Stimulated activated CD8-positive, alpha-beta memory T cell treated with anti-CD3 and anti-CD28 coated beads, Interleukin-12 subunit alpha, Interleukin-12 subunit beta, amount 100 ng/mL, for 24 hours (primary cell): ENCODE data around the gene TPP1.
A peak's percentile ranks its signal among the peaks of the same experiment; 100 is the strongest.

Source experiments
- DNase-seq: peaks from one replicate; pipeline ENCODE4 v3.0.0-alpha.2; 2020; ENCODE audit errors: extremely low read depth

TPP1 gene

GRCh38 chr11:6619004-6619745 lies at the start of gene TPP1:
Gene TPP1 (minus strand): TSS chr11:6619422. CDS start chr11:6619400, 22 bp downstream.
- peak; percentile 68 for DNase-seq

- DNase-seq: no peak
These were observed 48.6 kb upstream of the TPP1 start for GRCh38 chr11:6667733-6668374.

- no peak for DNase-seq
These were observed 47.3 kb upstream of the TPP1 start for GRCh38 chr11:6666302-6667183.

- DNase-seq: no peak
These were observed 45.3 kb upstream of the TPP1 start for GRCh38 chr11:6664551-6664950.

GRCh38 chr11:6663794-6664469 lies 44.7 kb upstream of the TPP1 start:
- no peak for DNase-seq

- no peak for DNase-seq
These were observed 41.5 kb upstream of the TPP1 start for GRCh38 chr11:6660712-6661111.

- DNase-seq: no peak
These were observed 39.4 kb upstream of the TPP1 start for GRCh38 chr11:6658647-6659046.

GRCh38 chr11:6657346-6657745 lies 38.1 kb upstream of the TPP1 start:
- no peak for DNase-seq

- no peak for DNase-seq
These were observed 37.7 kb upstream of the TPP1 start for GRCh38 chr11:6656936-6657335.

- no peak for DNase-seq
These were observed 37.3 kb upstream of the TPP1 start for GRCh38 chr11:6656584-6656915.

- DNase-seq: no peak
These were observed 36.8 kb upstream of the TPP1 start, which contains the start of gene DCHS1 for GRCh38 chr11:6655790-6656583. Gene DCHS1 (minus strand): TSS chr11:6655809. CDS start chr11:6641613, 14,196 bp downstream.

- DNase-seq: no peak
These were observed 36.0 kb upstream of the TPP1 start for GRCh38 chr11:6655020-6655789.

GRCh38 chr11:6654281-6655019 lies 35.2 kb upstream of the TPP1 start:
- no peak for DNase-seq

GRCh38 chr11:6653656-6654055 lies 34.4 kb upstream of the TPP1 start:
- no peak for DNase-seq

- DNase-seq: no peak
These were observed 33.9 kb upstream of the TPP1 start for GRCh38 chr11:6653097-6653496.

- DNase-seq: no peak
These were observed 33.0 kb upstream of the TPP1 start for GRCh38 chr11:6652182-6652581.

GRCh38 chr11:6650980-6651379 lies 31.8 kb upstream of the TPP1 start:
- DNase-seq: no peak

- DNase-seq: no peak
These were observed 30.9 kb upstream of the TPP1 start for GRCh38 chr11:6650104-6650503.

- no peak for DNase-seq
These were observed 29.3 kb upstream of the TPP1 start for GRCh38 chr11:6648501-6648900.

GRCh38 chr11:6647836-6648235 lies 28.6 kb upstream of the TPP1 start:
- DNase-seq: no peak
